OCI-LY7 (cell line): ENCODE results near the gene PCNT.

Experiments
- CTCF ChIP-seq: fragments of 200-600 bp; sonication (generic); conservative IDR thresholded peaks from 2 replicates; pipeline ENCODE4 v1.5.1; 2014; ENCODE audit warnings: mild to moderate bottlenecking, antibody characterized with exemption, low read length, moderate library complexity, mixed read lengths
- EZH2phosphoT487 ChIP-seq: fragments of 200-600 bp; sonication (generic); IDR thresholded peaks from 2 replicates; pipeline ENCODE4 v1.6.1; 2018; ENCODE audit warnings: low read depth, borderline replicate concordance, mild to moderate bottlenecking, mixed run types, antibody characterized with exemption, low read length, moderate library complexity, mixed read lengths

GRCh38 chr21:46328151-46328550 lies 4.2 kb downstream of the PCNT start:
- no peak for TF ChIP-seq CTCF
- TF ChIP-seq EZH2phosphoT487 = no peak
